Omental fat pad (tissue), 4 donors: ENCODE data around the gene DGKB. TPM values are rescaled to one million over a fixed set of nuclear protein-coding genes. Genes with fewer than 3 reads are reported as not detected.

Source experiments
- ATAC-seq: fragments of 150-250 bp; one replicate; pipeline ENCODE4 v1.9.1; 2016; ENCODE audit warnings: mild to moderate bottlenecking, moderate library complexity; ENCODE audit not compliant: low FRiP score
- DNase-seq: peaks from one replicate; pipeline ENCODE4 v3.0.0-alpha.2; 2019; ENCODE audit warnings: low spot score
- total RNA-seq, 4 donors: library from RNA; depleted of rRNA; stranded (reverse); fragments of >200 nt; gene quantifications; one replicate each; pipeline ENCODE4 v1.1.0, GENCODE V29; 2016
- TF ChIP-seq, protein P1 (sequence below), 3 donors: fragments of 450-650 bp; IDR thresholded peaks; one replicate each; pipeline ENCODE4 v1.5.1; 2016 to 2017; ENCODE audit warnings: antibody characterized with exemption in 3 of 3, mild to moderate bottlenecking in 3 of 3, moderate library complexity in 2 of 3

DGKB gene
- total RNA-seq, 4 donors from 2014 or later = 0.12 to 2.8 TPM; not detected in 2

GRCh38 chr7:14894826-14895225, 7.7 kb downstream of the DGKB start:
- no peak for DNase-seq
- ATAC-seq = no peak
- TF ChIP-seq, protein P1, sequence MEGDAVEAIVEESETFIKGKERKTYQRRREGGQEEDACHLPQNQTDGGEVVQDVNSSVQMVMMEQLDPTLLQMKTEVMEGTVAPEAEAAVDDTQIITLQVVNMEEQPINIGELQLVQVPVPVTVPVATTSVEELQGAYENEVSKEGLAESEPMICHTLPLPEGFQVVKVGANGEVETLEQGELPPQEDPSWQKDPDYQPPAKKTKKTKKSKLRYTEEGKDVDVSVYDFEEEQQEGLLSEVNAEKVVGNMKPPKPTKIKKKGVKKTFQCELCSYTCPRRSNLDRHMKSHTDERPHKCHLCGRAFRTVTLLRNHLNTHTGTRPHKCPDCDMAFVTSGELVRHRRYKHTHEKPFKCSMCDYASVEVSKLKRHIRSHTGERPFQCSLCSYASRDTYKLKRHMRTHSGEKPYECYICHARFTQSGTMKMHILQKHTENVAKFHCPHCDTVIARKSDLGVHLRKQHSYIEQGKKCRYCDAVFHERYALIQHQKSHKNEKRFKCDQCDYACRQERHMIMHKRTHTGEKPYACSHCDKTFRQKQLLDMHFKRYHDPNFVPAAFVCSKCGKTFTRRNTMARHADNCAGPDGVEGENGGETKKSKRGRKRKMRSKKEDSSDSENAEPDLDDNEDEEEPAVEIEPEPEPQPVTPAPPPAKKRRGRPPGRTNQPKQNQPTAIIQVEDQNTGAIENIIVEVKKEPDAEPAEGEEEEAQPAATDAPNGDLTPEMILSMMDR (IDR thresholded peaks at IDR 0.05) = no peak

DNA sequence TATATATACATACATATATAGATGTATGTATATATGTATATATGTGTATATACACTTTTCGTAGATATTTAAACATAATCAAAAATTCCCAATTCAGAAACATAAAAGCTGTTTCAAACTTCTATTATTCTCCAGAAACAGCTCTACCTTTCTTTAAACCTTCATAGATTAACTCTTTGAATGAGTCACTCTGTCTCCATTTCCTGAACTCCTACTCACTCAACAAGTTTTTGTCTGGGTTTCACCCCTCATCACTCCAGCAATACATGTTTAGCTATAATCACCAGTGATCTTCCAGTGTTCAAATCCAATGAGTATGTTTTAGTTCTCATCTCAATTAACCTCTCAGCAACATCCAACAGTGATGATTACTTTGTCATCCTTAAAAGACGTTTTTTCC, 9.6 kb downstream of the DGKB start:
- no peak for ATAC-seq
- no peak for DNase-seq
- TF ChIP-seq, protein P1 (IDR thresholded peaks at IDR 0.05) = no peak

DNA sequence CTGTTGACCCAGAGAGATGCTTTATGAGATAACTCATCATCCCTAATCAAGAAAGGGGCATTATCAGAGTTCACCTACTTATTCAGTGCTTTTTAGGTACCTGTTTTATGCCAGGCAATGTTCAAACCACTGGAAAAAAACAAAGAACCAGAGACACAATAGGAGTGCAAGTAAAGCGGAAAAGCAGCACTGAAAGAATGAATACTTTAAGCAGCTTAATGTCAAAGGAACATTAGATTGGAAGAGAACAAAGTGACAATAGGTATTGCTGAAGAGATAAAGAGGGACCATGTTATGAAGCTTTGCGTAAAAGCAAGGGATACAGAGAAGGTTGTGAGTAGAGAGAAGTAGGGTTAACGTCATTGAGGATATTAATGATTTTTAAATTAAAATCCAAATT, 11.3 kb downstream of the DGKB start:
- TF ChIP-seq, protein P1 (IDR thresholded peaks at IDR 0.05) = no peak
- DNase-seq = no peak
- ATAC-seq = no peak

DNA sequence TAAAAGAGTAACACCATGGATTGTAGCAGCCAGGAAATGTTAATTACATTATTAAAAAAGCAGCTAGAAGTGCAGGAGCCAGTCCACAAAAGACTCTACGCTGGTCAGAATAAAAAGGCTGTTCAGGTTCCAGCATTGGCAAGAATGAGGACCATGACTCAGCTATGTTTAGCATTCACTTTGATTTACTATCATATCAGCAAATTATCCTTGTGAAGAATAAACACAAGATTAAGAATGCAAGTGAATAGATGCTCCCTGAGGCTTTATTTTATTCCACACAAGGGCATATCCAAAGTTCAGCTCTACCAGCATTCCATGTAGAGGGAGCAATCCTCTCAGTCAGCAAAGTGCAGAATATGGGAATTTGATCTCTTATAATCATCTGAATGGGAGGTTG, 13.6 kb downstream of the DGKB start:
- TF ChIP-seq, protein P1 (IDR thresholded peaks at IDR 0.05) = no peak
- DNase-seq = no peak
- ATAC-seq = no peak

GRCh38 chr7:14886533-14886932, 16.0 kb downstream of the DGKB start:
- DNase-seq (no peak), ATAC-seq (no peak)
- TF ChIP-seq, protein P1 (IDR thresholded peaks at IDR 0.05) = no peak

GRCh38 chr7:14875941-14876587, 26.5 kb downstream of the DGKB start:
- TF ChIP-seq, protein P1 (IDR thresholded peaks at IDR 0.05) = no peak
- no peak for DNase-seq

GRCh38 chr7:14871880-14872279, 30.7 kb downstream of the DGKB start:
- ATAC-seq (no peak), DNase-seq (no peak)
- TF ChIP-seq, protein P1 (IDR thresholded peaks at IDR 0.05) = no peak

More at GRCh38 chr7:14875941-14876587, 26.5 kb downstream of the DGKB start:
- ATAC-seq = no peak
